Measurements from ENCODE around the gene GLRX3. TPM values are rescaled to one million over a fixed set of nuclear protein-coding genes. Genes with fewer than 3 reads are reported as not detected.

Gene GLRX3
- total and polyA plus RNA-seq, 2 of the 13 experiments (the other 11 are each of a cell fraction or from before 2014, with no cell fraction given): 91.4 to 135 TPM

DNA sequence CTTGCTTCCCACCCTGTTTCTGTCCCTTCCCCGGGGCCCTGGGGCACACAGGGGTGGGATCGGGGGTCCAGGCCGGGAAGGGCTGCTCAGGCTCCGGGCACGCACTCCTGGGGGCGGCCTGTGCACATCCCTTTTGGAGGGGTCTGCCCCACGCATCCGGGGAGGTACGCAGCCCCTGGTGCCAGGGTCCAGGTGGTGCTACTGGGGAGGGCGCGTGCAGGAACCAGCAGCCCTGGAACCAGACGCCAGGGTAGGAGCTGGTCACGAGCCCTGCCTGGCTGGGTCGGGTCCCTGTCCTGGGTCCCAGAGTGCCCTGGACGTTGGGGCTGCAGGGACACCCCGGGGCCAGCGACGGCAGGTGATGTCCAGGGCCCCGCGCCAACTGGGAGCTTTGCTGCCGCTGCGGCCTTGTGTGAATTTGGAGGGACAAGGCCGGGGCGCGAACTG lies 53.4 kb downstream of the GLRX3 start:
- FAIRE-seq (no peak), DNase-seq (ENCODE audit: low spot score) (no peak), ATAC-seq (peak; percentile 12)
- in situ Hi-C loops (cut with HindIII; ENCODE audit: extremely low pct_ligation_motif_present, low pct_unique_long_range_greater_than_20kb) (loop anchor here (25.0 kb wide), 1 partner anchor 1698 kb away; no protein-coding TSS in a partner anchor), intact Hi-C loops (cut with micrococcal nuclease; ENCODE audit: unreplicated experiment) (no loop called here)
- no CpG with 5 or more reads among the region's 25 CpGs for WGBS (ENCODE audit: low lambda C conversion rate)
- Histone ChIP-seq H4K20me1 (ENCODE audit: insufficient read depth, low read length) (no peaks in the 10 kb centered on the region), H3K4me3 (replicated peaks in 1 of 3; ENCODE audit: insufficient read depth in 1 of 3, low read depth in 2 of 3, low read length in 3 of 3) (no peak overlapping the region), H3K36me3 (replicated peaks in 1 of 2; ENCODE audit: control insufficient read depth in 1 of 2, insufficient read depth in 2 of 2, low read length in 2 of 2) (peaks cover 1 to 12% of the 10 kb centered on the region in 2 experiments; a peak in 4 of 5 replicates), H2AFZ (ENCODE audit: low read length) (no peak overlapping the region), H3K9ac (ENCODE audit: insufficient read depth, low read depth, low read length) (no peak overlapping the region), H3K4me1 (ENCODE audit: insufficient read depth, low read length) (no peaks in the 10 kb centered on the region), H3K79me2 (ENCODE audit: insufficient read depth, low read length) (no peaks in the 10 kb centered on the region), H3K9me3 (ENCODE audit: low read length) (no peaks in the 10 kb centered on the region), H3K27me3 (ENCODE audit: control insufficient read depth in 1 of 2, insufficient read depth in 2 of 2, low read length in 2 of 2) (no peaks in the 10 kb centered on the region), H3K4me2 (ENCODE audit: low read depth, low read length) (no peak overlapping the region; the same call in 1 of the 2 replicates), H3K27ac (ENCODE audit: extremely low read length, insufficient read depth, low read length) (no peak overlapping the region)
- POLR2A ChIA-PET: no interaction called here
- no TSS peak for BruUV-seq (replicated peaks)
- CTCF ChIA-PET (ENCODE audit: low intra/inter-chr PET ratio, low total read pairs): no interaction called here
- TF ChIP-seq EP300 (IDR thresholded peaks at IDR 0.05; ENCODE audit: low read depth in 2 of 2, low read length in 2 of 2) (no peak), EP300 (CRISPR knock-in tag; IDR thresholded peaks at IDR 0.05; ENCODE audit: borderline replicate concordance) (no peak), RFX3 (CRISPR knock-in tag; IDR thresholded peaks at IDR 0.05) (no peak), ISX (CRISPR knock-in tag; conservative IDR thresholded peaks at IDR 0.05) (no peak), BCL6 (CRISPR knock-in tag; IDR thresholded peaks at IDR 0.05) (no peak)
- TF ChIP-seq, protein P1, sequence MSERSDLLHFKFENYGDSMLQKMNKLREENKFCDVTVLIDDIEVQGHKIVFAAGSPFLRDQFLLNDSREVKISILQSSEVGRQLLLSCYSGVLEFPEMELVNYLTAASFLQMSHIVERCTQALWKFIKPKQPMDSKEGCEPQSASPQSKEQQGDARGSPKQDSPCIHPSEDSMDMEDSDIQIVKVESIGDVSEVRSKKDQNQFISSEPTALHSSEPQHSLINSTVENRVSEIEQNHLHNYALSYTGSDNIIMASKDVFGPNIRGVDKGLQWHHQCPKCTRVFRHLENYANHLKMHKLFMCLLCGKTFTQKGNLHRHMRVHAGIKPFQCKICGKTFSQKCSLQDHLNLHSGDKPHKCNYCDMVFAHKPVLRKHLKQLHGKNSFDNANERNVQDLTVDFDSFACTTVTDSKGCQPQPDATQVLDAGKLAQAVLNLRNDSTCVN (CRISPR knock-in tag; IDR thresholded peaks at IDR 0.05; ENCODE audit: borderline replicate concordance): no peak
- TF ChIP-seq, protein P2, sequence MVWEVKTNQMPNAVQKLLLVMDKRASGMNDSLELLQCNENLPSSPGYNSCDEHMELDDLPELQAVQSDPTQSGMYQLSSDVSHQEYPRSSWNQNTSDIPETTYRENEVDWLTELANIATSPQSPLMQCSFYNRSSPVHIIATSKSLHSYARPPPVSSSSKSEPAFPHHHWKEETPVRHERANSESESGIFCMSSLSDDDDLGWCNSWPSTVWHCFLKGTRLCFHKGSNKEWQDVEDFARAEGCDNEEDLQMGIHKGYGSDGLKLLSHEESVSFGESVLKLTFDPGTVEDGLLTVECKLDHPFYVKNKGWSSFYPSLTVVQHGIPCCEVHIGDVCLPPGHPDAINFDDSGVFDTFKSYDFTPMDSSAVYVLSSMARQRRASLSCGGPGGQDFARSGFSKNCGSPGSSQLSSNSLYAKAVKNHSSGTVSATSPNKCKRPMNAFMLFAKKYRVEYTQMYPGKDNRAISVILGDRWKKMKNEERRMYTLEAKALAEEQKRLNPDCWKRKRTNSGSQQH (CRISPR knock-in tag; IDR thresholded peaks at IDR 0.05; ENCODE audit: low read depth): no peak

Data from HepG2 (cell line).